Measurements from ENCODE around the gene DRC3.

Gene DRC3

DNA sequence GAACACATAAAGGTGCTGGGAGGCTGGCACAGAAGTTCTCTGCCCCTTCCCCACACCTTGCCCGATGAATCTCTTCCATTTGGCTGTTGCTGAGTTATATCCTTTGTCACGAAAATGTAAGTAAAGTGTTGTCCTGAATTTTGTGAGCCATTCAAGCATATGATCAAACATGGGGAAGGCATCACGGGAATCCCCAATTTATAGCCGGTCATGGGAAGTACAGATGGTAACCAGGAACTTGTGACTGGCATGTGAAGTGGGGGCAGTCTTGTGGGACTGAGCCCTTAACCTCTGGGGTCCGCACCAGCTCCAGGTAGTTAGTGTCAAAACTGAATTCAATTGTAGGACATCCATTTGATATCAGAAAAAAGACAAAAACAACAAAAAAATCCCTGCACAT, 13.7 kb upstream of the DRC3 start:
- no peak for DNase-seq (ENCODE audit: low read depth)
- no peak overlapping the region for H3K4me3 ChIP-seq (ENCODE audit: low read depth, low read length)
- TF ChIP-seq CTCF (IDR thresholded peaks at IDR 0.05; ENCODE audit: control insufficient read depth, extremely low read depth, insufficient read depth), result no peak

DNA sequence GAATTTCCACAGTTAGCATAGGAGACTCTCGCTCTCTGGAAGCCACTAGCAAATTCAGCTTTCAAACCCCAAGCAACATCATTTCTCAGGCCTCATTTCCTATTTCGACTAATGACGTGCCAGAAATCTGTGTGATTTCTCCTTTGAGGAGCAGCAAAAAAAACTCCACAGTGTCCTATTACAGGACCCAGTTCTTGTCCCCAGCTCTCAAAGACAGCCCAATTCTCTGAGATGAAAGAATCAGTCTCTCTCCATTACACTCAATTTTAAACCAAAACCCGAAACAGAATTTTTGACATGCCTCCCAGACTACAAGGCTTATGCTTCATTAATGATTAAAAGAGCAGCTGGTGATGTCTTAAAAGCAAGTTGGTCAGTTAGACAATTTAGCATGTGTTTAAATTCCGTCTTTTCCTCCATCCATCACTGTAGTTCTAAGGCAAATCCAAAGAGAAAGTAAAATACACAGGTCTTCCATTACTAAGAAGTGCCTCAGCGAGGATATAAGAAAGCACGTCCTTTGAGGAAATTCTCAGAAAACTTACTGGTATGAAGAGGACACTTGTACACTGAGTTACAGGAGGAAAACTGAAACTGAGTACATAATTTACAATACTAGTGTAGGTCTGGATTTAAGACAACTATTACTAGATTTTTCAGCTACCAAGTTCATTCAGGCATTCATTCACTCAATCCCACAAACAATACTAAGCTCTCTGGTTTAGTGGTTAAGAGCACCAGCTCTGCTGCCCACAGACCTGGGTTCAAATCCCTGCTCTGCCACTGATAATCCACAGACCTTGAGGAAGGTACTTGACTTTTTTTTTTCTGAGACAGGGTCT, 12.9 kb upstream of the DRC3 start:
- no peak for TF ChIP-seq CTCF (IDR thresholded peaks at IDR 0.05; ENCODE audit: control insufficient read depth, extremely low read depth, insufficient read depth)
- H3K4me3 ChIP-seq (ENCODE audit: low read depth, low read length), result no peak overlapping the region
- no peak for DNase-seq (ENCODE audit: low read depth)

DNA sequence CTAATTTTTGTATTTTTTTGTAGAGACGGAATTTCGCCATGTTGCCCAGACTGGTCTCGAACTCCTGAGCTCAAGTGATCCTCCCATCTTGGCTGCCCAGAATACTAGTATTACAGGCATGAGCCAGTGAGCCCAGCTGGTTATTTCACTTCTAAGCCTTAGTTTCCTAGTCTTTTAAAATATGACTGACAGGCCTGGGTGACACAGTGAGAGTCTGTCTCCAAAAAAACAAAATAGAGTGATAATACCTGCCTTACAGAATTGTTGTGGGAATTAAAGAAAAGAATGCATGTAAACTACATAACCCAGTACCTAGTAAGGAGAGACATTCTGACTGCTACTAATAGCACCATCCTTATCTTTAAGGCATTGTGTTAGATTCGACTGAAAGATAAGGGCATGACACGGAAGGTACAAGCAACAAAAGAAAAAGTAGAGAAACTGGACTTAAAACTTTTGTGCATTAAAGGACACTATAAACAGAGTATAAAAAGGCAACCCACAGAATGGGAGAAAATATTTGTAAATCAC, 12.1 kb upstream of the DRC3 start:
- DNase-seq (ENCODE audit: low read depth), result no peak
- TF ChIP-seq CTCF (IDR thresholded peaks at IDR 0.05; ENCODE audit: control insufficient read depth, extremely low read depth, insufficient read depth), result no peak
- no peak overlapping the region for H3K4me3 ChIP-seq (ENCODE audit: low read depth, low read length)

DNA sequence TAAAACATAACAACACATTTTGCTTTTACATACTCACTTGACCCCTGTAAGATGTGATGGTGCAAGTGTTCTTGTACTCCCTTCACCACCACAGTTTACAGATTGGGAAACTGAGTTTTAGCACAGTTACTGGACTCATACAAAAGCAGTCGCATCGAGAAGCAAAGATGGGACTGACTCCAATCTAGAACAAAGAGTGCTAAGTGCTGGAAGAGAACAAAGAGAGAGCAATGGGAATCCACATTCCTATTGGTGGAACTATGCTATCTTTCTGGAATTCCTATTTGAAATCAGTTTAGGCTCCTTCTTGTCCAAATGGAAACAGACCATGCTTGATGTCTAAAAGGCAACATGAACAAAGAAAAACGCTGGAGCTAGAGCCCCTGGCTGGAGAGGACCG, 9.6 kb upstream of the DRC3 start:
- DNase-seq (ENCODE audit: low read depth), result no peak
- no peak overlapping the region for H3K4me3 ChIP-seq (ENCODE audit: low read depth, low read length)
- no peak for TF ChIP-seq CTCF (IDR thresholded peaks at IDR 0.05; ENCODE audit: control insufficient read depth, extremely low read depth, insufficient read depth)

GRCh38 chr17:17963694-17964436, 8.8 kb upstream of the DRC3 start:
- TF ChIP-seq CTCF (IDR thresholded peaks at IDR 0.05; ENCODE audit: control insufficient read depth, extremely low read depth, insufficient read depth), result no peak
- DNase-seq (ENCODE audit: low read depth), result no peak
- H3K4me3 ChIP-seq (ENCODE audit: low read depth, low read length), result no peak overlapping the region

DNA sequence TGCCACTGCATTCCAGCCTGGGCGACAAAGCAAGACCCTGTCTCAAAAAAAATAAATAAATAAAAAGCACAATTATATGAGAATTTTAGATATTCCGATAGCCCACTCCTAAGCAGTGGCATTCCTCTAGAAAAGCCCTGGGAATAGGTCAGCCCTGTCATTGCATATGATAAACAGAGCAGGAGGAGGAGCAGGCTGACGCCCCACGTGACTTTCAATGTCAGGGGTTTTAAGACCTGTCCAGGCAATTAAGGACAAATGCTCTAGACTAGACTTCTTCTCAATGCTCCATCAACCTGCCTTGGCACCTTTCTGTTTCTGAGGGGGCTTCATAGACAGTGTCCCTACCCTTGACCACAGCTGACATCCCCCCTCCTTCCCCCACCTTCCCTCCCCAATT, 8.0 kb upstream of the DRC3 start:
- DNase-seq (ENCODE audit: low read depth), result no peak
- H3K4me3 ChIP-seq (ENCODE audit: low read depth, low read length), result no peak overlapping the region
- TF ChIP-seq CTCF (IDR thresholded peaks at IDR 0.05; ENCODE audit: control insufficient read depth, extremely low read depth, insufficient read depth), result no peak
